Measurements from ENCODE around the gene TCF20. TPM values are rescaled to one million over a fixed set of nuclear protein-coding genes. Genes with fewer than 3 reads are reported as not detected.

TCF20 gene
- total and polyA plus RNA-seq, 4 donors, result 1.0 to 15.8 (median 9.4) TPM

DNA sequence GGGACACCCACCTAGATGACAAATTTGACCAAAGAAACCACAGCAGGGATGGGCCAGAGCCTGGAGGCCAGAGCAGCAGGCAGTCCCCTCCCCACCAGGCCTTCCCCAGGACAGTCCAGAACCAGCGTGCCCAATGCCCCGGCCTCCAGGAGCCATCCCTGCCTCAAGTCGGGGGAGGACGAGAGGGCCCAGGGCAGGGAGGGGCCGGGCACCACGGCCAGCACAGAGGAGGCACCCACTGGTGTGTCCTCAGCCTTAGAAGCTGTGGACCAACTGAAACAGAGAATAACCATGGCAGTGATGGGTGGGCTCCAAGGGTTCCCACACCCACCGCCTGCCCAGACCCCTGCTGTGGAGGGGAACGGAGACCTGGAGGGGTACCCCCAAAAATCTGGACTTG is 28.3 kb upstream of the TCF20 start (continued):
- TF ChIP-seq, protein P1, sequence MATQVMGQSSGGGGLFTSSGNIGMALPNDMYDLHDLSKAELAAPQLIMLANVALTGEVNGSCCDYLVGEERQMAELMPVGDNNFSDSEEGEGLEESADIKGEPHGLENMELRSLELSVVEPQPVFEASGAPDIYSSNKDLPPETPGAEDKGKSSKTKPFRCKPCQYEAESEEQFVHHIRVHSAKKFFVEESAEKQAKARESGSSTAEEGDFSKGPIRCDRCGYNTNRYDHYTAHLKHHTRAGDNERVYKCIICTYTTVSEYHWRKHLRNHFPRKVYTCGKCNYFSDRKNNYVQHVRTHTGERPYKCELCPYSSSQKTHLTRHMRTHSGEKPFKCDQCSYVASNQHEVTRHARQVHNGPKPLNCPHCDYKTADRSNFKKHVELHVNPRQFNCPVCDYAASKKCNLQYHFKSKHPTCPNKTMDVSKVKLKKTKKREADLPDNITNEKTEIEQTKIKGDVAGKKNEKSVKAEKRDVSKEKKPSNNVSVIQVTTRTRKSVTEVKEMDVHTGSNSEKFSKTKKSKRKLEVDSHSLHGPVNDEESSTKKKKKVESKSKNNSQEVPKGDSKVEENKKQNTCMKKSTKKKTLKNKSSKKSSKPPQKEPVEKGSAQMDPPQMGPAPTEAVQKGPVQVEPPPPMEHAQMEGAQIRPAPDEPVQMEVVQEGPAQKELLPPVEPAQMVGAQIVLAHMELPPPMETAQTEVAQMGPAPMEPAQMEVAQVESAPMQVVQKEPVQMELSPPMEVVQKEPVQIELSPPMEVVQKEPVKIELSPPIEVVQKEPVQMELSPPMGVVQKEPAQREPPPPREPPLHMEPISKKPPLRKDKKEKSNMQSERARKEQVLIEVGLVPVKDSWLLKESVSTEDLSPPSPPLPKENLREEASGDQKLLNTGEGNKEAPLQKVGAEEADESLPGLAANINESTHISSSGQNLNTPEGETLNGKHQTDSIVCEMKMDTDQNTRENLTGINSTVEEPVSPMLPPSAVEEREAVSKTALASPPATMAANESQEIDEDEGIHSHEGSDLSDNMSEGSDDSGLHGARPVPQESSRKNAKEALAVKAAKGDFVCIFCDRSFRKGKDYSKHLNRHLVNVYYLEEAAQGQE (IDR thresholded peaks at IDR 0.05), result no peak
- no peak for TF ChIP-seq RAD21 (IDR thresholded peaks at IDR 0.05)
- no peak for TF ChIP-seq SP1 (IDR thresholded peaks at IDR 0.05)
- no peak for TF ChIP-seq GABPA (IDR thresholded peaks at IDR 0.05 in 1 of 2, conservative IDR thresholded peaks at IDR 0.05 in 1 of 2)

DNA sequence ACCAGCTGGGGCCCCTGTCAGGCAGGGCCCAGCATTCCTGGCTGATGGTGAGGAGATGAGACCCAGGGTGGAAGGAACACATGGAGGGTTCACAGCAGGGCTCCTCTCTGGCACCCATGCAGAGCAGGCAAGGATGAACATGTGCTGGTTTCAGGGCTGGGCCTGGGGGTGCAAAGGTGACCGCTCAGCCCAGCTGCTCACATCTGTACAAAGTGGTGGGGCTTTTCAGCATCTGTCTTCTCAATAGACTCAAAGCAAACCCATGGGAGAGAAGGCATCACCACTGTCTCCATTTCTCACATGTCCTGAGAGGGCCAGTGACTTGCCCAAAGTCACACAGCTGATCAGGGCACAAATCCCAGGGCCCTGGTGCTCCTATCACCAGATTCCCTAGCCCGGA is 27.3 kb upstream of the TCF20 start:
- peaks cover 0 to 5% (median 0%) of the 10 kb centered on the region in 4 donors for H3K4me1 ChIP-seq (ENCODE audit: control insufficient read depth in 4 of 4, insufficient read depth in 4 of 4, low read length in 3 of 4)
- H3K27me3 ChIP-seq (ENCODE audit: control insufficient read depth in 4 of 4, insufficient read depth in 4 of 4, low read length in 3 of 4), result no peaks in the 10 kb centered on the region
- no peak overlapping the region for H3K9ac ChIP-seq (ENCODE audit: low read depth in 1 of 2, low read length in 2 of 2)
- H3K4me3 ChIP-seq (ENCODE audit: low read depth in 1 of 3, low read length in 3 of 3), result no peak overlapping the region
- TF ChIP-seq FOXA1 (IDR thresholded peaks at IDR 0.05) (no peak), SP1 (IDR thresholded peaks at IDR 0.05) (no peak), JUND (IDR thresholded peaks at IDR 0.05) (no peak), TAF1 (conservative IDR thresholded peaks at IDR 0.05) (no peak)
- DNase-seq (ENCODE audit: low spot score), result no peak
- H3K36me3 ChIP-seq (ENCODE audit: control insufficient read depth in 4 of 4, insufficient read depth in 3 of 4, low read depth in 1 of 4, low read length in 3 of 4), result no peaks in the 10 kb centered on the region
- WGBS, result 76% methylated on average over 2 of the region's 2 CpGs
- no peaks in the 10 kb centered on the region for H3K9me3 ChIP-seq (ENCODE audit: control insufficient read depth in 4 of 4, low read length in 3 of 4)
- no peak overlapping the region for H3K27ac ChIP-seq (ENCODE audit: low read depth in 1 of 2, low read length in 2 of 2)

GRCh38 chr22:42296883-42297282 is 26.4 kb upstream of the TCF20 start:
- 92% methylated on average over 3 of the region's 3 CpGs for WGBS
- Histone ChIP-seq H3K27ac (ENCODE audit: low read depth in 1 of 2, low read length in 2 of 2) (no peak overlapping the region), H3K9ac (ENCODE audit: low read depth in 1 of 2, low read length in 2 of 2) (no peak overlapping the region), H3K9me3 (ENCODE audit: control insufficient read depth in 4 of 4, low read length in 3 of 4) (no peaks in the 10 kb centered on the region), H3K36me3 (ENCODE audit: control insufficient read depth in 4 of 4, insufficient read depth in 3 of 4, low read depth in 1 of 4, low read length in 3 of 4) (no peaks in the 10 kb centered on the region), H3K27me3 (ENCODE audit: control insufficient read depth in 4 of 4, insufficient read depth in 4 of 4, low read length in 3 of 4) (no peaks in the 10 kb centered on the region), H3K4me1 (ENCODE audit: control insufficient read depth in 4 of 4, insufficient read depth in 4 of 4, low read length in 3 of 4) (peaks cover 0 to 5% (median 0%) of the 10 kb centered on the region in 4 donors), H3K4me3 (ENCODE audit: low read depth in 1 of 3, low read length in 3 of 3) (no peak overlapping the region)
- no peak for TF ChIP-seq ZBTB33 (IDR thresholded peaks at IDR 0.05)
- no peak for DNase-seq (ENCODE audit: low spot score)

- DNase-seq (ENCODE audit: low spot score), result no peak
- Histone ChIP-seq H3K27me3 (ENCODE audit: control insufficient read depth in 4 of 4, insufficient read depth in 4 of 4, low read length in 3 of 4) (no peaks in the 10 kb centered on the region), H3K9me3 (ENCODE audit: control insufficient read depth in 4 of 4, low read length in 3 of 4) (no peaks in the 10 kb centered on the region), H3K36me3 (ENCODE audit: control insufficient read depth in 4 of 4, insufficient read depth in 3 of 4, low read depth in 1 of 4, low read length in 3 of 4) (no peaks in the 10 kb centered on the region), H3K4me3 (ENCODE audit: low read depth in 1 of 3, low read length in 3 of 3) (no peak overlapping the region), H3K4me1 (ENCODE audit: control insufficient read depth in 4 of 4, insufficient read depth in 4 of 4, low read length in 3 of 4) (peaks cover 0 to 5% (median 0%) of the 10 kb centered on the region in 4 donors), H3K27ac (ENCODE audit: low read depth in 1 of 2, low read length in 2 of 2) (no peak overlapping the region), H3K9ac (ENCODE audit: low read depth in 1 of 2, low read length in 2 of 2) (no peak overlapping the region)
- WGBS, result 57% methylated on average over 19 of the region's 19 CpGs
- no peak for TF ChIP-seq ZBTB33 (IDR thresholded peaks at IDR 0.05)
- no peak for TF ChIP-seq FOXA2 (IDR thresholded peaks at IDR 0.05)
- no peak for TF ChIP-seq HNF4G (IDR thresholded peaks at IDR 0.05)
- TF ChIP-seq HNF4A (conservative IDR thresholded peaks at IDR 0.05), result no peak
- TF ChIP-seq GABPA (IDR thresholded peaks at IDR 0.05 in 1 of 2, conservative IDR thresholded peaks at IDR 0.05 in 1 of 2), result no peak
- no peak for TF ChIP-seq MAX (IDR thresholded peaks at IDR 0.05)
- no peak for TF ChIP-seq NR2F2 (IDR thresholded peaks at IDR 0.05)
- TF ChIP-seq TAF1 (conservative IDR thresholded peaks at IDR 0.05), result no peak
These were observed 26.0 kb upstream of the TCF20 start for GRCh38 chr22:42296381-42296853.

All from liver (tissue), 9 donors.